Measurements from ENCODE around the gene ANO1.

DNA sequence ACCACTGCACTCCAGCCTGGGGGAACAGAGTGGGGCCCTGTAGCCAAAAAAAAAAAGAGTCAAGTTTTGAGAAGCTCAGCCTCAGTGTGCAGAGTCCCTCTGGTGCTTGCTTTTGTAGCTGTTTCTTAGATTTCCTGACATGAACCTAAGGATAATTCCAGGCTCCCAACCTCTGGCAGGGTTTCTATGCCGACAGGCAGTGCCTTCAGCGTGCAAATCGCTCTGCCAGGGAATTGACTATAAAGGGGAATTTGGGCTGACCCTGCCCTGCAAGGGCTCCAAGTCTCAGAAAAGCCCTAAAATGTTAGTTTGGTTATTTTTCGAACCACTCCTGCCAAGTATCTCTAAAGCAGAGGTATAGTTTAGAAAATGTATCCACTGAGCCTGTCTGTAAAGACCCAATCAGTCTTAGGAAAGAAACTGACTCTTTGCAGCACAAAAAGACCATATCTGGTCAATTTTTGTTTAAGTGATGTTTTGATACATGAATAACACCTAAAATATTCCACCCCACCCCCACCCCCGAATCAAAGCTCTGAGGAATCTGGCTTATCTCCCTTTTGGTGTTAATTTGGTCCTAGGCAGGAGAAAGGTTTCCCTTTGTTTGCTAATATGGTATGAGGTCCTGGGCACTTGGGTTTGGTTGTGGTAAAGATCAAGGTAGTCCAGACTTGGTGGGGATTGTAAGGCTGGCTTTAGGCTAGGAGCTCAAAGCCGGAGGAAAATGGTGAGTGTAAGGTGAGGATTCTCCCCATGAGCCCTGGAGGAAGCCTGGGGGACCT, 49.7 kb downstream of the ANO1 start:
- no peak for TF ChIP-seq CTCF (IDR thresholded peaks at IDR 0.05; ENCODE audit: low read length)
- no peak for TF ChIP-seq EZH2 (IDR thresholded peaks at IDR 0.05; ENCODE audit: borderline replicate concordance, low read length)
